Measurements from ENCODE around the gene PXDN.

DNA sequence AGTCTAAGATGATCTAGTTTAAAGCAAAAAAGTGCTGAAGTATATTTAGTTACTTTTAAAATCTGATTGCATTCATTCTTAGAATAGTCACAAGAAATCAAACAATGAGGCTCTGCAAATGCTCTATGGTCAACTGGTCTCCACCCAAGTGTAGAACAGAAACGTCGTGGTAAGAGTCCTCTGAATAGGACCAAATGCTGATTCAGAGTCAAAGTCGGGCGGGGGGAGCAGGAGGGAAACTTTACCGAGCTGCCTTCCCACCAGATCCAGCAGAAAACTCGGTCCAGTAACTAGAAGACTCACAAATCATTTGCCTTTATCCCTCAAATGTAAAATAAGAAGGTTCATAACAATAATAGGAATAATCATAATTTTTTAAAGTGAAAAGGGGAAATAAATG, 46.2 kb upstream of the PXDN start:
- TF ChIP-seq, protein P1, sequence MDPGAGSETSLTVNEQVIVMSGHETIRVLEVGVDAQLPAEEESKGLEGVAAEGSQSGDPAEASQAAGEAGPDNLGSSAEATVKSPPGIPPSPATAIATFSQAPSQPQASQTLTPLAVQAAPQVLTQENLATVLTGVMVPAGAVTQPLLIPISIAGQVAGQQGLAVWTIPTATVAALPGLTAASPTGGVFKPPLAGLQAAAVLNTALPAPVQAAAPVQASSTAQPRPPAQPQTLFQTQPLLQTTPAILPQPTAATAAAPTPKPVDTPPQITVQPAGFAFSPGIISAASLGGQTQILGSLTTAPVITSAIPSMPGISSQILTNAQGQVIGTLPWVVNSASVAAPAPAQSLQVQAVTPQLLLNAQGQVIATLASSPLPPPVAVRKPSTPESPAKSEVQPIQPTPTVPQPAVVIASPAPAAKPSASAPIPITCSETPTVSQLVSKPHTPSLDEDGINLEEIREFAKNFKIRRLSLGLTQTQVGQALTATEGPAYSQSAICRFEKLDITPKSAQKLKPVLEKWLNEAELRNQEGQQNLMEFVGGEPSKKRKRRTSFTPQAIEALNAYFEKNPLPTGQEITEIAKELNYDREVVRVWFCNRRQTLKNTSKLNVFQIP (CRISPR knock-in tag; IDR thresholded peaks at IDR 0.05; ENCODE audit: borderline replicate concordance, low read depth) = no peak
- TF ChIP-seq ZFP30 (CRISPR knock-in tag; IDR thresholded peaks at IDR 0.05) (no peak), ZC3H10 (CRISPR knock-in tag; IDR thresholded peaks at IDR 0.05) (no peak), SNAI2 (CRISPR knock-in tag; IDR thresholded peaks at IDR 0.05) (no peak), ARNTL (CRISPR knock-in tag; IDR thresholded peaks at IDR 0.05; ENCODE audit: borderline replicate concordance, low read depth) (no peak), ZNF70 (CRISPR knock-in tag; IDR thresholded peaks at IDR 0.05) (no peak)
- TF ChIP-seq, protein P2, sequence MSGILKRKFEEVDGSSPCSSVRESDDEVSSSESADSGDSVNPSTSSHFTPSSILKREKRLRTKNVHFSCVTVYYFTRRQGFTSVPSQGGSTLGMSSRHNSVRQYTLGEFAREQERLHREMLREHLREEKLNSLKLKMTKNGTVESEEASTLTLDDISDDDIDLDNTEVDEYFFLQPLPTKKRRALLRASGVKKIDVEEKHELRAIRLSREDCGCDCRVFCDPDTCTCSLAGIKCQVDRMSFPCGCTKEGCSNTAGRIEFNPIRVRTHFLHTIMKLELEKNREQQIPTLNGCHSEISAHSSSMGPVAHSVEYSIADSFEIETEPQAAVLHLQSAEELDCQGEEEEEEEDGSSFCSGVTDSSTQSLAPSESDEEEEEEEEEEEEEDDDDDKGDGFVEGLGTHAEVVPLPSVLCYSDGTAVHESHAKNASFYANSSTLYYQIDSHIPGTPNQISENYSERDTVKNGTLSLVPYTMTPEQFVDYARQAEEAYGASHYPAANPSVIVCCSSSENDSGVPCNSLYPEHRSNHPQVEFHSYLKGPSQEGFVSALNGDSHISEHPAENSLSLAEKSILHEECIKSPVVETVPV (CRISPR knock-in tag; IDR thresholded peaks at IDR 0.05) = no peak
- TF ChIP-seq, protein P3, sequence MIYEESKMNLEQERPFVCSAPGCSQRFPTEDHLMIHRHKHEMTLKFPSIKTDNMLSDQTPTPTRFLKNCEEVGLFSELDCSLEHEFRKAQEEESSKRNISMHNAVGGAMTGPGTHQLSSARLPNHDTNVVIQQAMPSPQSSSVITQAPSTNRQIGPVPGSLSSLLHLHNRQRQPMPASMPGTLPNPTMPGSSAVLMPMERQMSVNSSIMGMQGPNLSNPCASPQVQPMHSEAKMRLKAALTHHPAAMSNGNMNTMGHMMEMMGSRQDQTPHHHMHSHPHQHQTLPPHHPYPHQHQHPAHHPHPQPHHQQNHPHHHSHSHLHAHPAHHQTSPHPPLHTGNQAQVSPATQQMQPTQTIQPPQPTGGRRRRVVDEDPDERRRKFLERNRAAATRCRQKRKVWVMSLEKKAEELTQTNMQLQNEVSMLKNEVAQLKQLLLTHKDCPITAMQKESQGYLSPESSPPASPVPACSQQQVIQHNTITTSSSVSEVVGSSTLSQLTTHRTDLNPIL (CRISPR knock-in tag; IDR thresholded peaks at IDR 0.05; ENCODE audit: low read depth) = no peak
- TF ChIP-seq, protein P4, sequence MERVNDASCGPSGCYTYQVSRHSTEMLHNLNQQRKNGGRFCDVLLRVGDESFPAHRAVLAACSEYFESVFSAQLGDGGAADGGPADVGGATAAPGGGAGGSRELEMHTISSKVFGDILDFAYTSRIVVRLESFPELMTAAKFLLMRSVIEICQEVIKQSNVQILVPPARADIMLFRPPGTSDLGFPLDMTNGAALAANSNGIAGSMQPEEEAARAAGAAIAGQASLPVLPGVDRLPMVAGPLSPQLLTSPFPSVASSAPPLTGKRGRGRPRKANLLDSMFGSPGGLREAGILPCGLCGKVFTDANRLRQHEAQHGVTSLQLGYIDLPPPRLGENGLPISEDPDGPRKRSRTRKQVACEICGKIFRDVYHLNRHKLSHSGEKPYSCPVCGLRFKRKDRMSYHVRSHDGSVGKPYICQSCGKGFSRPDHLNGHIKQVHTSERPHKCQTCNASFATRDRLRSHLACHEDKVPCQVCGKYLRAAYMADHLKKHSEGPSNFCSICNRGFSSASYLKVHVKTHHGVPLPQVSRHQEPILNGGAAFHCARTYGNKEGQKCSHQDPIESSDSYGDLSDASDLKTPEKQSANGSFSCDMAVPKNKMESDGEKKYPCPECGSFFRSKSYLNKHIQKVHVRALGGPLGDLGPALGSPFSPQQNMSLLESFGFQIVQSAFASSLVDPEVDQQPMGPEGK (CRISPR knock-in tag; IDR thresholded peaks at IDR 0.05; ENCODE audit: borderline replicate concordance) = no peak
- TF ChIP-seq, protein P5, sequence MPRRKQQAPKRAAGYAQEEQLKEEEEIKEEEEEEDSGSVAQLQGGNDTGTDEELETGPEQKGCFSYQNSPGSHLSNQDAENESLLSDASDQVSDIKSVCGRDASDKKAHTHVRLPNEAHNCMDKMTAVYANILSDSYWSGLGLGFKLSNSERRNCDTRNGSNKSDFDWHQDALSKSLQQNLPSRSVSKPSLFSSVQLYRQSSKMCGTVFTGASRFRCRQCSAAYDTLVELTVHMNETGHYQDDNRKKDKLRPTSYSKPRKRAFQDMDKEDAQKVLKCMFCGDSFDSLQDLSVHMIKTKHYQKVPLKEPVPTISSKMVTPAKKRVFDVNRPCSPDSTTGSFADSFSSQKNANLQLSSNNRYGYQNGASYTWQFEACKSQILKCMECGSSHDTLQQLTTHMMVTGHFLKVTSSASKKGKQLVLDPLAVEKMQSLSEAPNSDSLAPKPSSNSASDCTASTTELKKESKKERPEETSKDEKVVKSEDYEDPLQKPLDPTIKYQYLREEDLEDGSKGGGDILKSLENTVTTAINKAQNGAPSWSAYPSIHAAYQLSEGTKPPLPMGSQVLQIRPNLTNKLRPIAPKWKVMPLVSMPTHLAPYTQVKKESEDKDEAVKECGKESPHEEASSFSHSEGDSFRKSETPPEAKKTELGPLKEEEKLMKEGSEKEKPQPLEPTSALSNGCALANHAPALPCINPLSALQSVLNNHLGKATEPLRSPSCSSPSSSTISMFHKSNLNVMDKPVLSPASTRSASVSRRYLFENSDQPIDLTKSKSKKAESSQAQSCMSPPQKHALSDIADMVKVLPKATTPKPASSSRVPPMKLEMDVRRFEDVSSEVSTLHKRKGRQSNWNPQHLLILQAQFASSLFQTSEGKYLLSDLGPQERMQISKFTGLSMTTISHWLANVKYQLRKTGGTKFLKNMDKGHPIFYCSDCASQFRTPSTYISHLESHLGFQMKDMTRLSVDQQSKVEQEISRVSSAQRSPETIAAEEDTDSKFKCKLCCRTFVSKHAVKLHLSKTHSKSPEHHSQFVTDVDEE (CRISPR knock-in tag; IDR thresholded peaks at IDR 0.05) = no peak
